Brain microvascular endothelial cell (primary cell): ENCODE measurements around the gene MIF4GD.

Source experiments
- DNase-seq: peaks from one replicate; pipeline ENCODE4 v3.0.0-alpha.2; 2020
- H3K27ac ChIP-seq: fragments of 250-450 bp; sonication (Bioruptor Pico); 2 replicates; pipeline ENCODE4 v1.5.1; 2020; ENCODE audit warnings: mild to moderate bottlenecking, moderate library complexity
- H3K27me3 ChIP-seq: fragments of 250-450 bp; sonication (Bioruptor Pico); replicated peaks from 2 replicates; pipeline ENCODE4 v1.5.1; 2020; ENCODE audit warnings: mild to moderate bottlenecking
- H3K36me3 ChIP-seq: fragments of 250-450 bp; sonication (Bioruptor Pico); replicated peaks from 2 replicates; pipeline ENCODE4 v1.5.1; 2020; ENCODE audit warnings: mild to moderate bottlenecking
- H3K4me3 ChIP-seq: 2 replicates; pipeline ENCODE4 v1.5.1; 2011; ENCODE audit warnings: low read depth, mild to moderate bottlenecking, control low read depth, low read length, moderate library complexity
- in situ Hi-C: cut with HindIII; loops from 2 replicates; pipeline ENCODE4 v1.10.0; 2017; ENCODE audit warnings: low sequenced_read_pairs, low pct_ligation_motif_present
- TF ChIP-seq, protein P1 (sequence below): IDR thresholded peaks from 2 replicates; pipeline ENCODE4 v1.5.1; 2011; ENCODE audit warnings: low read depth, mild to moderate bottlenecking, moderate library complexity, low read length, control low read depth, inconsistent platforms; ENCODE audit errors: missing control alignments

MIF4GD gene

GRCh38 chr17:75240394-75241142 lies 30.5 kb downstream of the MIF4GD start:
- H3K27ac ChIP-seq, result no peak overlapping the region
- in situ Hi-C loops, result no loop called here
- no peak overlapping the region for H3K4me3 ChIP-seq
- DNase-seq, result peak; percentile 26
- H3K36me3 ChIP-seq, result peaks cover 71% of the 10 kb centered on the region
- no peaks in the 10 kb centered on the region for H3K27me3 ChIP-seq
- TF ChIP-seq, protein P1, sequence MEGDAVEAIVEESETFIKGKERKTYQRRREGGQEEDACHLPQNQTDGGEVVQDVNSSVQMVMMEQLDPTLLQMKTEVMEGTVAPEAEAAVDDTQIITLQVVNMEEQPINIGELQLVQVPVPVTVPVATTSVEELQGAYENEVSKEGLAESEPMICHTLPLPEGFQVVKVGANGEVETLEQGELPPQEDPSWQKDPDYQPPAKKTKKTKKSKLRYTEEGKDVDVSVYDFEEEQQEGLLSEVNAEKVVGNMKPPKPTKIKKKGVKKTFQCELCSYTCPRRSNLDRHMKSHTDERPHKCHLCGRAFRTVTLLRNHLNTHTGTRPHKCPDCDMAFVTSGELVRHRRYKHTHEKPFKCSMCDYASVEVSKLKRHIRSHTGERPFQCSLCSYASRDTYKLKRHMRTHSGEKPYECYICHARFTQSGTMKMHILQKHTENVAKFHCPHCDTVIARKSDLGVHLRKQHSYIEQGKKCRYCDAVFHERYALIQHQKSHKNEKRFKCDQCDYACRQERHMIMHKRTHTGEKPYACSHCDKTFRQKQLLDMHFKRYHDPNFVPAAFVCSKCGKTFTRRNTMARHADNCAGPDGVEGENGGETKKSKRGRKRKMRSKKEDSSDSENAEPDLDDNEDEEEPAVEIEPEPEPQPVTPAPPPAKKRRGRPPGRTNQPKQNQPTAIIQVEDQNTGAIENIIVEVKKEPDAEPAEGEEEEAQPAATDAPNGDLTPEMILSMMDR, result peak; percentile 96

- in situ Hi-C loops, result no loop called here
- no peak overlapping the region for H3K27ac ChIP-seq
These were observed 31.1 kb downstream of the MIF4GD start for GRCh38 chr17:75239778-75240393.

GRCh38 chr17:75239214-75239613 lies 31.8 kb downstream of the MIF4GD start:
- H3K27me3 ChIP-seq, result no peaks in the 10 kb centered on the region
- H3K36me3 ChIP-seq, result peaks cover 75% of the 10 kb centered on the region
- TF ChIP-seq, protein P1, result no peak
- H3K4me3 ChIP-seq, result no peak overlapping the region
- no peak overlapping the region for H3K27ac ChIP-seq
- in situ Hi-C loops, result no loop called here
- no peak for DNase-seq

More at GRCh38 chr17:75239778-75240393, 31.1 kb downstream of the MIF4GD start:
- TF ChIP-seq, protein P1, result no peak
- Histone ChIP-seq H3K4me3 (no peak overlapping the region), H3K27me3 (no peaks in the 10 kb centered on the region), H3K36me3 (peaks cover 71% of the 10 kb centered on the region)
- no peak for DNase-seq

GRCh38 chr17:75238684-75239191 lies 32.3 kb downstream of the MIF4GD start:
- Histone ChIP-seq H3K36me3 (peaks cover 76% of the 10 kb centered on the region), H3K27ac (no peak overlapping the region), H3K4me3 (no peak overlapping the region), H3K27me3 (no peaks in the 10 kb centered on the region)
- DNase-seq, result peak; percentile 39
- in situ Hi-C loops, result no loop called here
- TF ChIP-seq, protein P1, result peak; percentile 94

- Histone ChIP-seq H3K36me3 (peaks cover 74% of the 10 kb centered on the region), H3K27ac (no peak overlapping the region), H3K27me3 (no peaks in the 10 kb centered on the region), H3K4me3 (no peak overlapping the region)
- in situ Hi-C loops, result no loop called here
- DNase-seq, result no peak
- TF ChIP-seq, protein P1, result no peak
These were observed 32.9 kb downstream of the MIF4GD start for GRCh38 chr17:75238020-75238580.
